GM19468 (cell line): Measurements from ENCODE around the gene MSI2.
"Not testable (repeated sequence)": the region's sequence is repeated elsewhere in the genome, so short reads cannot be mapped to it uniquely, and the experiment has no call there.

Source experiments
- ATAC-seq: cut with Tn5 transposase; IDR thresholded peaks from one replicate; pipeline ENCODE4 v1.9.1; 2021; ENCODE audit warnings: mild to moderate bottlenecking, moderate library complexity, moderate number of reproducible peaks; ENCODE audit not compliant: unreplicated experiment; ENCODE audit errors: extremely low read depth

The MSI2 gene

DNA sequence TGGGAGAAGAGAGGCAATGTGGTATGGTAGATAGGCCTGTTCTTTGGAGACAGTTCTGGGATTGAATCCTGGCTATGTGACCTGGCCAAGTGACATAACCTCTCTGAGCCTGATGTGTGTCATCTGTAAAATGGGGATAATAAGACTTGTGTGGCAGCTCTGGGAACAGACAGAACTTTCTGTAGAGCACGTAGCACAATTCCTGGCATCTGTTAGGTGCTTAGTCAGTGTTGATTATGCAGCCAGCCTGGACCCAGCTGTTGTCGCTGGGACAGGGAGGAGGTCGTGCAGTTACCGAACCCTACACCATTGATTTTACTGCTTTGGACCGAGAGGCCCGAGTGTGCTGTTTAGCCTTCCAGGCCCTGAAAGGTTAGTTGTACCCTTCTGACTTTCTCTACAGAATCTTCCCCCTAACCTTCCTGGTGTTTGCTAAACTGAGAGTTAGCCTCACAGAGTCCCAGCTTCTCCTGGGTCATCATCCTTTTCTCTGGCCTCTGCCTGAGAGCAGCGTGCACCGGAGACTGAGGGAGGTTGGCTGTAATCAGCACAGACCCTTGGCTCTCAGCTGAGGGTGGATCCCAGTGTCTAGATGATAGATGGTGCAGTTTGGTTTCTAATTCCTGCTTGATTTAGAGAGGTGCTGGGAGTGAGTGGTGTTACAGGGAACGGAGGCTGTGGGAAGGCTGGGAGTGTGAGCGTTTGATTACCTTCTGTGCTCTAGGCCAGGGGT is 31.9 kb downstream of the MSI2 start:
- ATAC-seq, result no peak

DNA sequence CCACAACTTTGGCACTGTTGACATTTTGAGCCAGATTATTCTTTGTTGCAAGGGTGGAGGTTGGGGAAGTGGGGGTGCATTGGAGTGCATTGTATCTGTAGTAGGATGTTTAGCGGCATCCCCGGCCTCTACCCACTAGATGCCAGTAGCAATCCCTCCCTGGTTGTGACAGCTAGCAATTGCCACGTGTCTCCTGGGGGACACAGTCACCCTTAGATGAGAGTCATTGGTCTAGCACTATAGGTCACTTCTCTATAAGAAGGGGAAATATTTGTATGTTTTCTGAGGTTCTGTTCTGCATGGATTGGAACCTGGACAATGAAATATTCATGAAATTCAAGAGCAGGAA is 32.4 kb downstream of the MSI2 start:
- ATAC-seq, result no peak

DNA sequence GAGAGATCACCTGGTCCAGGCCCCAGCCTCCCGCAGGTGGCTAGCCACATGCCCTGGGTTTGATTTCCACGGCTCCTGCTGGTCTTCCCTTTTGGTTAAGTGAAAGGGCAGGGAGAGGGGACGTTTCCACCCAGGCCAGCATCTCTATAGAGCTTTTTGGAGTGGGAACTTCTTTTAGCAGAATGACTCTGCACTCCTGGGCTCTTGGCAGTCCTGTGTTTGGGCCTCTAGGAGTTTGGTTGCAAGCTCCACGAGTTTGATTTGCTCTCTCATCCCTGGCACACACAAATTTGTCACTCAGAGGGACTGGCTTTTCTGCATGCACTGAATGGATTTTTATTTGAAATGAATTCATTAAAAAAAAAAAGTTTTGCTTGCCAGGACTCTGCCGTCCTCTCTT is 32.8 kb downstream of the MSI2 start:
- ATAC-seq, result no peak

DNA sequence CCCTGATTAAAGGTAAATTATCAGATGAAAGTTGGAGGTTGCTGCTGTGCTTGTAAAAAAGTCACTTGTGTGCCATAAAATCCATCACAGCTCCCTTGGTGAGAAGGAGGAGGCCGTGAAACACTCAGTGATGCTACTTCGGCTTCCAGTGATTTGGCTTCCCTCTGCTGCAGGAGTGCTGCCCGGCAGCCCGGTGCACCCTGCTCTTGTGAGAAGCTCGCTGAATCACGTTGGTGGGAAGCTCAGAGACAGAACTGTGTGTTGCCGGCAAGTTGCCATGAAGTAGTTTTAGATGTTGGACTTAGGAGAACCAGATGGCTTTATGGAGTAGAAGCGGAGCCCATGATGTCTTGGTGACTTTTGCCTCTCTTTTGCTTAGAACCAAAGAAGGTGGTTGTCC is 33.3 kb downstream of the MSI2 start:
- no peak for ATAC-seq

DNA sequence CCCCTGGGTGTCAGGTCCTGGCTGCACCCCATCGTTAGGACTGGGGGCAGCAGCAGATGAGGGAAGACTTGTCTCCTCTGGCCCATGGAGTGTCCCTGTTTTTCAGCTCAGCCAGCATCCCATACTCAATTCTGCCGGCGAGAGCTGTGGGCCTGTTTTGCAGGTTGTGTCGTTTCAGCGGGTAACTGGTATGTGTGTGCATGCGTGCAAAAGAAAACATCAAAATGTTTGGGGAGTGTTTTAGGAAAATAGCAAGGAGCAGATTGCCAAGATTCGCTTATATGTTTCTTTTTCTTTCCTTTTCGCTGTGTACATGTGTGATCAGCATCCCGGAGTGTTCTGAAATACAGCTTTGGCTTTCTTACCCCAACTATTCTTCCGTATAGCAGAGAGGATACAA is 34.7 kb downstream of the MSI2 start:
- no peak for ATAC-seq

DNA sequence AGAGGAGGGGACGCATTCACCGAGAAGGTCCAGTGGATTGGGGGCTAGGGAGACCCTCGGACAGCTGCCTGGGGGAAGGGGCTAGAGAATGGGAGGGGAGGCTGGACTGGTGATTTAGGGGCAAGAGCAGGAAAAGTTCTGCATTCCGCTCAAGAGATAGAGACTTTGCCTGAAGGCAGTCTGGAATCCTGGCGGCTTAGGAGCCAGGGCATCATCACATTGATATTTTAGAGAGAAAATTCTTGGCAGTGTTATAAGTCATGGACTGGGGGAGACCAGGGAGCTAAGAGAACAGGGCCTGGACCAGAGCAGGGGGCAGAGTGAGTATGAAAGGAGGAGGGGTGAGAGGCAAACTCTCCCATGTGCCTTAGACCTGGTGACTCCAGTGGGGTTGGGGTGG is 35.8 kb downstream of the MSI2 start:
- ATAC-seq, result no peak

DNA sequence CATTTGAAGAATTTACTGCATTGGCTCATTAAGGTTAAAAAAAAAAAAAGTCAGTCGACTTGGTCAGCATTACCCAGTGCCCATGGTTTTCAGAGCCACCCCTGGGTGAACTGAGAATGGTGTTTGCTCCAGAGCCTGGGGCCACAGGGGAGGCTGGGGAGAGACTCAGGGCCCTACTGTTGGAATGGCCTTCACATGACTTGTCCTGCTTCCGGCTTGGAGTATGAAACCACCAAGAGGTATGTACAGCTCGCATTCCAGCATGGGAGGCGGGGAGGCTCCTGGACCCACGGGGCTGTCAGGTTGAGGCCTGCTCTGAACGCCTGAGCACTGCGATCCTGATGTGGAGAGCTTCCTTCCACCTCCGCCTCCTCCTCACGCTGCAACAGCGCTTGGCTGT is 36.8 kb downstream of the MSI2 start:
- ATAC-seq, result no peak

DNA sequence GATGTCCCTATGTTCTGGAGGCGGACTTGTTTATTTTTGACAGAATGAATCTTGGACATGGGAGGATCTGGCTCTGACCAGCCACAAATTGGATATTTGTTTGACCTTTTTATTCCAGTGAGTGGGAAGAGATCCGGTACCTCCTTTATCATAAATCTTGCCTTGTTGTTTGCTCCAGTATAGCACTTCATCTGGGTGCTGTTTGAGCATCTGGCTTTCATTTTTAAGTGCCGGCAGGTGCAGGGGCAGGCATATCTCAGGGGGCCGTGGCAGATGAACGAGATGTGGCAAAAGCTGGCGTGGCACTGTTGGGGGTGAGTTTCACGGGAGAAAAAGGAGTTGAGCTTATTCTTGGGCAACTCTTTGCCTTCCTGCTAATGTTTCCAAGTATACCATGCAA is 37.8 kb downstream of the MSI2 start:
- ATAC-seq, result no peak

DNA sequence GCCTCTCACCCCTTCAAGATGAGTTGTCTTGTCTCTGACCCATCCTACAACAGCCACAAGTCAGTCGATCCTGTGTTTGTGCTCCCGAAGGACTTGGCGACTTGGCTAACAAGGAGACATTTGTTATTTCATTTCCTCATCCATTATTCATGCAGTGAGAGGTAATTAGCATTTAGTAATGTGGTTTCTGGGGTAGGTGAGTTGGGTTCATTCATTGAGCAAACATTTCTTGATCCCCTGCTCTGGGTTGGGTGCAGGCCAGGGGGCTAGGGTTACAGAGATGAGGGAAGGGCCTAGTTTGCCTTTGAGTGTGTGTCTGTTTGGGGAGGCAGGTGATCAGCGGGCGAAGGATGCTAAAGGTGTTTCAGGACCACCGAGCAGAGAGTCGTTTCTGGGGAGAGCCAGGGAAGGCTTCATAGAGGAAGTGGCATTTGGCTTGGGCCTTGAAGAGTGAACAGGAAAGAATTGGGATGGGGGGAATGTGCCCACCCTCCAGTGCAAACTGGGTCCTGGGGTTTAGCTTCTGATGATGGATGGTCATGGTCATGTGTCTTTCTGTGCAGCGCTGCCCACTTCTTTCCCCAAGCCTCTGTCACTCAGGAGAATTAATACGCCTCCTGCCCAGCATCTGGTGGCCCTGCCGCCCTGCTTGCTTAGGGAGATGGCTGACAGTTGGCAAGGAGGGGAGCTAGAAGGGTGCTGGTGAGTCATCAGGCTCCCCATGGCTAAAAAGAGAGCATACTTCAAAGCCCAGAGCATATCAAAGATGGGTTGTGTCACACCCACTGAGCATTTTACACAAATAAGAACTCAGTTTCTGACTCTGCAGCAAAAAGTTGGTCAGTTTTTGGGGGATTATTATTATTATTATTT is 38.5 kb downstream of the MSI2 start:
- no peak for ATAC-seq

DNA sequence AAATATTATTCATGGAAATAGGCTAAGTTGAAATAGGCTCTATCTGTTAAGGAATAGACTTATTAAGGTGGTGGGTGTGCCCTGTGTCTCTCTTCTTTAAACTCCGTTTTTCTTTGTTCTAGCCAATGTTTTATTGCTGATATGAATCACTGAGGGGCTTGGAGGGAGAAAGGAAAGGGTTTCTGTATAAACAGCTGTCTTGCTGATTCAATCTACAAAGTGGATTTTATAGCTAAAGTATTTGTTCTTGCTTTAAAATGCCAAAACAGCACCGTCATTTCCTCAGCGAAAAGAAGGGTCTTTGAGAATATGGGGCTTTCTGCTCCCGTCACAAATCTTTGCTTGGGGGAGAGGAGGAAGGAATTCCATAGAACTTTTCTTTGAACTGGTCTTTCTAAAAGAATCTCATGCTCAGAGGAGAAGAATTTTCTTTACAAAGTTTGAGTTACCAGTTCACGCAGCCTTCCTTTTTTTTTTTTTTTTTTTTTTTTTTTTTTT is 39.3 kb downstream of the MSI2 start:
- no peak for ATAC-seq

DNA sequence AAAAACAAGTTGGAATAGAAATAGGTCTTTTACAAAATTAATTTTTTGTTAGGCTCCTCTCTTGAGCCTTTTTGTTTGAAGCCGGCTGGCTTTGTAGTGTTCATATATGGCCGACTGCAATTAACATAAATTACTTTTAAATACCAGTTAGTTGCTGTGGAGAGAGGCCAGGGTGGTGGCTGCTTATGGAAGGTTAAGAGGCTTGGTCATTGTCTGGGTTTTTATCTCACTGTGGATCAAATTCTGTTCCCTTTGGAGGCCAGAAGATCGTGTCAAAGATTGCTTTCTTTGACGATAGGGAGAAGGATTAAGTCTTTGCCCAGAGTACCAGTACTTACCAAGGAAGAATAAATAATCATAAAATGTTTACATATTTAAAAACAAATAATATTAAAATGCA is 39.9 kb downstream of the MSI2 start:
- ATAC-seq, result no peak

DNA sequence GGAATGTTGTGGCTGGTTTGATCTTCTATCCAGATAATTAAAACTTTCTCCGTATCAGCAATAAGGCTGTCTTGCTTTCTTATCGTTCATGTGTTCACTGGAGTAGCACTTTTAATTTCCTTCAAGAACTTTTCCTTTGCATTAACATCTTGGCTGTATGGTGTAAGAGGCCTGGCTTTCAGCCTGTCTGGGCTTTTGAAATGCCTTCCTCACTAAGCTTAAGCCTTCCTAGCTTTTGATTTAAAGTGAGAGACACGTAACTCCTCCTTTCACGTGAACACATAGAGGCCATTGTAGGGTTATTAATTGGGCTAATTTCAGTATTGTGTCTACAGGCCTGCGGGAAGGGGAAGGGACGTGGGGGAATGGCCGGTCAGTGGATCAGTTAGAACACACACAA is 42.9 kb downstream of the MSI2 start:
- ATAC-seq, result no peak

DNA sequence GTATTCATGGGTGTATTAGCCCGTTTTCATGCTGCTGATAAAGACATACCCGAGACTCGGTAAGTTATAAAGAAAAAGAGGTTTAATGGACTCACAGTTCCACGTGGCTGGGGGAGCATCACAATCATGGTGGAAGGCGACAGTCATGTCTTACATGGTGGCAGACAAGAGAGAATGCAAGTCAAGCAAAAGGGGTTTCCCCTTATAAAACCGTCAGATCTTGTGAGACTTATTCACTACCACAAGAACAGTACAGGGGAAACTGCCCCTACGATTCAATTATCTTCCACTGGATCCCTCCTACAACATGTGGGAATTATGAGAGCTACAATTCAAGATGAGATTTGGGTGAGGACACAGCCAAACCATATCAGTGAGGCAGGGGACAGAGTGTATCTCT is 44.3 kb downstream of the MSI2 start:
- not testable (repeated sequence) for ATAC-seq

DNA sequence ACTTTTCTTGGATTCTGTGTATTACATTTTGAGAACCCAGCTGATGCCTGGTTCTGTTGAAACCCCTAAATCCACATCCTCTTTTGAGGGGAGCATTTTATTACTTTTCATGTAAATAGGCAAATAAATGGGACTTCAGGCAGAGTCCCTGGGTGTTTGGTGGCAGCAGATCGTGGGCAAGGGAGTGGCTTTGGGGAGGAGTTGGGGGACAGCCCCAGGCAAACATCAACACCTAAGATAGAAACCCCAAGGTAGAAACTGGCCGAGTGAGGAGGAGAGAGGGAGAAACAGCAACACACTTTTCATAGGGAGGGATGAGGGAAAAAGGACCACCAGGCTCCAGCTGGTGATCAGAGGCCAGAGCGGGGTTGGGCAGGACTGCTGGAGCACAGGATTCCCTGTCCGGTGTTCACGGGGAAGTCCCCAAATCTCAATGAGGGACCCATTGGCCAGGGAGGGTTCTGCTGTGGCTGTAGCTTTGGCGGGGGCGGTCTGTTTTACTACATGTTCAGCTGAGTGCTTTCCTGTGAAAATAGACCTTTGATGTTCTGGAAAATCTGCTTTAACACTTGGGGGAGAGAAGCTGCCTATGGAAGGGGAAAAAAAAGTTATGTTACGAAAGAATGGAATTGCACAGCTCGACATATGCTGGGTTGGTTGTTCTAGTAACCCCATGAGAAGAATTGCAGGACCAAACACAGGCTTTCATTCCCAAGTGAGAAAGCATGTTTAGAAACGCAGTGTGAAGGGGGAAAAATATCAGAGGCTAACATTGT is 46.6 kb downstream of the MSI2 start:
- no peak for ATAC-seq

DNA sequence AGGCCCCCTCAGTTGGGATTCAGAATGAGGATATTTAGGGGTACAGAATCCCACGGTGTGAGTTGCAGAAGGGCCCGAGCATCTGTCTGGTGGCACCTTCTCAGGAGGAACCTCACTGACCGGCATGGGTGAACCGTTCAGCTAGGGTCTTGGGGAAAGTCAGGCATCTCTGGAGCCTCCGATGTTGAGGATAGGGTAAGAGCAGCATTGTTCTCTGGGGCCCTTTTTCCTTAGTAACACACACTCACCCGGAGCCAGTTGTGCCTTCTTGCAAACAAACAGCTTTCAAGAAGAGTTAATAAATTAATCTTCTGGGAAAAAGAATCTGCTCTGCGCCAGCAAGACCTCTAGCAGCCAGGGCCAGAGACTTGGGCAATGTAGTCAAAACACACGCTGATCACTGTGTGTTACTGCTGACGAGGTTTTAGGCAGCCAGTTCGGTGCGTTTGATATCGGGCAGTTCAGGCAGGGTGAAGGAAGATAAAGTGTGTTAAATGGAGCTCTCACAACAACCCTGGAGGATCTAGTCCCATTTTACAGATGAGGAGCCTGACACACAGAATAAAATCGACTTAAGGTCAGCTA is 48.9 kb downstream of the MSI2 start:
- ATAC-seq, result no peak

DNA sequence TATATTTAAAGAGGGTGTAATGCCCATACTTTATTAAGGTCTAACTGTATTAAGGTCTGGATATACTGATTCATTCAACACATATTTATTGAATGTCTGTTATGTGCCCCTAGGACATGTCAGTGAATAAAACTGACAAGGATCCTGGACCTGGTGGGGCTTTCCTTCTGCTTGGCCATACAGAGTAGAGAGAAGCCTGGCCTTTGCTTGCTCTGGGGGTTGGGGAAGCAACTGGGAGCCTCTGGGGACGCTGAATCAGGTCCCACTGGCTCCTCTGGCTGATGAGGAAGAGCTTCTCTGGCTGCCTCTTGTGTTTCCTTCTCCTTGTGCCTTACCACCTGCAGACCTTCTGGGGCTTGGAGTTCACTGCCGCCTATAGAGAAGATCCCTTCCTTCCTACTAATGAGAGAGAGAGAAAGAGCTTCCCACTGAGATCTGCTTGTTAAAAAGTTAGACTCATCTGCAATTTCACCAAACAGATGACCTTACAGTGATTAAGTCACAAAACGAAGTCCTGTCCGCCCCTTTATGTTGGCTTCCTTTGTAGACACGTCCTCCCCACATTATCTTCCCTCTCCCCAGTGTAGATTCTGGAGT is 49.7 kb downstream of the MSI2 start:
- no peak for ATAC-seq

DNA sequence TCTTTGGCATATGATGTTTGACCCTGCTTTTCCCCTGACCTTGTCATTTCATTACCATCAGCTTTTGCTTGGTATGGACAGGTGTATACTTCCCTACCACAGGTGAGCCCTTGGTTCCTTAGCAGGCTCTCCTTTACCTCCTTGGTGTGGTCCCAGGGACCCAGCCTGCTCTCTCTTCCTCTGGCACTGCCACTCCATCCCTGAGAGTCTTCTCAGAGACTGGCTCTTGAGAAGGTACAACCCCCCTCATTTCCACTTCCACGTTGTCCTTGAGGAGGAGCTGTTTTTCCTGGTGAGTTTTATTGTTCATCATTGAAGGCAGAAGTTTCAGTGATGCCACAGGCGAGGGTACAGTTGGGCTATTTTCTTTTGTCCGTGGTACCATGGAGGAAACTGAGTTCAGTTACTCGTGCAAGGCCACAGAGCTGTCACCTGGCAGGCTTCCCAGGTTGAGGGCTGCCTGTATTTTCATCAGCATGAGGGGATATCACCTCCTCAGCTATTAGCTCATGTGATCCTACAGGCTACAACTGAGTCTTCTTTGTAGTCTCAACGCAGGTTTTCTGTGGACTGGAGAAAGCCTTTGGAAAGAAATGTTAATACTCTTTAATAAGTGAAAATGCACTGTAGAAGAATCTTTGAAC is 52.3 kb downstream of the MSI2 start:
- no peak for ATAC-seq

DNA sequence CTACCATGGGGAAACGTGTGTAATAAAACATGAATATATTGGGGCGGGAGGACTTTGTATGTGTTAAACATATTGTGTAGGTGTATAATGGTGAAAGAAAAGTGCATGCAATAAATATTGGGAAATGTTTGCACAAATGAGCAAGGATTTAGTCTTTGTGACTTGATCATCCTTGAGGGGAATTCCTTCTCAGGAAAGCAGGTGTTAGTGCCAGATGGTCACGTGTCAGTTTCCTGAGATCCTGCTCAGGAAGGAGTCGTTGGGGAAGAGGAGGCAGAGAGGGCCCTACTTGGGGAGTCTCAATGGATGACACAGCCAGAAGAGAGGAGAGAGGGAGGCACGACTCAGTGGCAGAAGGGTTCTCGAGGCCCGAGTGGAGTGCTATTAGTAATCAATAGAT is 53.2 kb downstream of the MSI2 start:
- no peak for ATAC-seq

DNA sequence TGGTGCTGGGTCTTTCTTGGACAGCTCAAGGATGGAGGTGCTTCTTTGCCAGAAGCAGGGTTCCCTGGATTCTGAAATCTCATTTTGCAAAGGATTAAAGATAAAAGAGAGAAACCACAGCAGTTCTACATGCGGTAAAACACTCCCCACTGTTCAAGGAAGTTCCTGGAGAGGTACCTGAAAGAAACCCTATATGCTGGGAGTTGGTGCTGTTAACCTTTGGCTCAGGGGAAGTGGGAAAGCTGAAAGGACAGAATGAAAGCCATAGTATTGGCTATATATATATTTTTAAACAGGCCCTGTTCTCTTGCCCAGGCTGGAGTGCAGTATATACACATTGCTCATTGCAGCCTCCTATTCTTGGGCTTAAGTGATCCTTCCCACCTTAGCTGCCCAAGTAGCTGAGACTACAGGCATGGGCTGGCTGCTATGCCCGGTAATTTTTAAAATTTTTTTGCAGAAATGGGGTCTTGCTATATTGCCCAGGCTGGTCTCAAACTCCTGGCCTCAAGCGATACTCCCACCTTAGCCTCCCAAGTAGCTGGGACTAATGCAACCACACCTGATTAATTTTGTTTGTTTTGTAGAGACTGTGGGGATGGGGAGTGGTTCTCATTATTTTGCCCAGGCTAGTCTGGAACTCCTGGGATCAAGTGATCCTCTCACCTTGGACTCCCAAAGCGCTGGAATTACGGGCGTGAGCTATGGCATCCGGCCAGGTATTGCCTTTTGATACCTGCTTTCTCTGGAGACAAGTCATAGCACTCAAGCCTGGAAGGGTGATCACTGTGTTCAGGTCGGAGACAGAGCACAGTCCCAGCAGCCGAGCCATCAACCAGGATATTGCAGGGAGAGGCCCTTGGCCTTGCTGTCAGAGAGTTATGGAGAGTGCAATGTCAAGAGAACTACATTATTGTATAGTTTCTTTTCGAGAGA is 55.2 kb downstream of the MSI2 start:
- ATAC-seq, result no peak
